Stimulated activated CD4-positive, alpha-beta T cell treated with anti-CD3 and anti-CD28 coated beads, Interleukin-15, amount 100 ng/mL, for 24 hours (primary cell): ENCODE data around the gene LRRC57.
"Not testable (repeated sequence)": the region's sequence is repeated elsewhere in the genome, so short reads cannot be mapped to it uniquely, and the experiment has no call there.

Experiments used
- DNase-seq: peaks from one replicate; pipeline ENCODE4 v3.0.0-alpha.2; 2020

Gene LRRC57

DNA sequence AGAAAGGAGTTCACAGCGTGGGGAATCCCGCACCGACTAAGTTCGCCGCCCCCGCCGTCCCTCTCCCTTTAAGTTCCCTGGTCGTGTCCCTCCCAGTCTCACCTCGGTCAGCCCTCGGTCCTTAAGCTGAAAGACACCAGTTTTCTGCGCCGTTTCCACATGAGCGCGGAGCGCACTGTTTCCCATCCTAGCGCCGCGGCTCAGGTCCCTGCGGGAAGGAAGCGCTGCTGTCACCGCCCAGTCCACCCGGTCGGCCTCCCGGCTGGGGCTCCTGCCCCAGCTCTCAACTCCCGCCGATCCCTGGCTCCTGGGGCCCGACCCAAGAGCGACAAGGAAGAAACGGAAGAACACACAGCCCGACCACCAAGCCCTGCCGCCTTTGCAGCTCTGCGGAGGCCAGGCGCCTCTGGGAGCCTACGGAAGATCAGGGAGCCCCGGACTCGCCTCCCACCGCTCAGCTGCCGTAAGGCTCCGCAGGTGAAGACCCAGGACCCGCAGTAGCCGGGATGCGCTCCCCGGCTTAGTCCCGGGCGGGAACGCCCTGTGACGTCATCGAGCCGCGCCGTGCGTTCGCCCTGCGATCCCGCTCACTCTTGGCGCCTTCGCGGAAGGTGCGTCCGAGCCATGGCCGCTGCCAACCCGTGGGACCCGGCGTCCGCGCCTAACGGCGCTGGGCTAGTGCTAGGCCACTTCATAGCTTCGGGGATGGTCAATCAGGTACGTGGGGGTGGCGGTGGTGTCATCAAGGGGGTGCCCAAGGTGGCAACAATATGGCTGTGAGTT lies at the start of gene LRRC57, which contains the start of gene HAUS2:
LRRC57 (minus strand) TSS at position 545 of the 783 bp plus-strand sequence; CDS start at position 186, 359 bp downstream.
HAUS2 (plus strand) TSS at position 590 of the 783 bp plus-strand sequence; CDS start at position 625, 35 bp downstream.
- peak; percentile 94 for DNase-seq

DNA sequence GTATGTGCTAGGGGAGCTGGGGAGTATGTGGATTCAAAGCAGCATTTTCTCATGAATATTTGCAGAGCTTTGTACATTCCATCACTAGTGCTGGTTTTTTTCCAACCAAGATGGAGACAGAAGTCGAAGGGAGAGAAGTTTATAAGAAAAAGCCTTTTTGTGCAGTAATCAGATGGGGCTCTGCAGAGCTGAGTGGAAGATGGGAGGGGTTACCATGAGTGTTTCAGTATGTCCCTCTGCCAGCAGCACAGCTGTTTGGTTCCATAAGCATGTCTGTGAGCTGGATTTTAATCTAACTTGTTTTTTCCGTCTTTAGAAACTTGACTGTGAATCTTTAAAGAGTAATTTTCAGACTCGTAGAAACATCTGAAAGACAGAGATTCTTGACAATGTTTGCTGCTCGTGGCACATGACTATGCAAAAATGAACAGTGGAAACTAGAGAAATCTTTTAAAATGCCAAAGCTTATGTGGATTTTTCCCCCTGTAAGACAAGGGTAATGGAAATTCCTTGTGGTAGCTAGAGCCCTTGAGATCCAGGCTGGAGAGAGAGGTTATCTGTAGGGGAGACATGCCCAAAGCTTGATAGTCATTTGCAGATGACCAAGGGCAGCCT lies 47.1 kb upstream of the LRRC57 start:
- no peak for DNase-seq

DNA sequence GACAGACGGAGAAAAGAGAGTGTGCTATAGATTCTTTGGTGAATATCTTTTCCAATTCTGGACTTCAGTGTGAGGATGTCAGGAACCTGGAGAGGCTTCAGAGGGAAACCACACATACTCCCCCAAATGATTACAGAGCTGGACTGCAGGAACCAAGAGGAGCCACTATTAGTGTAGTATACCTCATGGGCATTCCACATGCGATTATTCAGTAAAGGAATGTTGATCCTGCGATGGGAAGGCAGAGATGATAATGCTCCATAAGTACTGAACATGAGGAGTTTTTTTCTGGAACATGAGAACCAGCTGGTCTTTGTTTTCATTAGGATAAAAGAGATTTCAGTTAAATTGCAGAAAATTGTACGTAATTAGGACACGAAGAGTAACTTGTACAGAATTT lies 45.5 kb upstream of the LRRC57 start:
- no peak for DNase-seq

DNA sequence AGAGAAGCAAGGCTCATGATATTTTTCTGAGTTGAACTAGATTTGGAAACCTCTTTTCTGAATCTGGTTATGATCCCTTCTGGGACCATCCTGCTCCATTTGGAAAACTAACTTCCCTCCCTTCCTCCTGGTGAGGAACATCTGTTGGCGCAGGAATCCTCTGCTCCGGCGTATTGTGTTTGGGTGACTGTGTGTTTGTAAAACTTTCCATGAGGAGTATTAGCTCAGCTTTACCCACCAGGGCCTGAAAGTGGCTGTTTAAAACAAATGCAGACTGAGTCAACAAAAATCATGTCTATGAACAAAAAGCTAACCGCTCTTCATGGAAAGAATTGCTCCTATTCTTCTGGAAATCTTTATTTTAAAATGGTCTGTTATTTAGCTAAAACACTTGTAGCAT lies 44.5 kb upstream of the LRRC57 start:
- no peak for DNase-seq

DNA sequence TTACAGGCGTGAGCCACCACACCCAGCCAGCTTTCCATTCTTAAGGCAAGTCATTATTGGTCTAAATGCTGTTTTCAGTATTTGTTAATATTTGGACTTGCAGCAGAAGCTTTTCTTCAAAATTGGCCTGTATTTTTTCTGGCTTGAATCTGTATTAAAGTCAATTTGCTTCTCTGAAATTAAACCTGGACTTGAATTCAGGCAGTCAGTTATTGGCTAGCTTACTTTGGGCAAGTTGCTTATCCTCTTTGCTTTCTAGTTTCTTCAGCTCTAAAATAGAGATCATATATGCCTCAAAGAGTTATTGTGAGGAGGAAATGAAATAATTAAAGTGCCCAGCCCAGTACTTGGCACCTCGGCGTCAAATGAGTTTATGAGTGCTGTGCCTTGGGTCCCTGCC lies 44.1 kb upstream of the LRRC57 start:
- no peak for DNase-seq

DNA sequence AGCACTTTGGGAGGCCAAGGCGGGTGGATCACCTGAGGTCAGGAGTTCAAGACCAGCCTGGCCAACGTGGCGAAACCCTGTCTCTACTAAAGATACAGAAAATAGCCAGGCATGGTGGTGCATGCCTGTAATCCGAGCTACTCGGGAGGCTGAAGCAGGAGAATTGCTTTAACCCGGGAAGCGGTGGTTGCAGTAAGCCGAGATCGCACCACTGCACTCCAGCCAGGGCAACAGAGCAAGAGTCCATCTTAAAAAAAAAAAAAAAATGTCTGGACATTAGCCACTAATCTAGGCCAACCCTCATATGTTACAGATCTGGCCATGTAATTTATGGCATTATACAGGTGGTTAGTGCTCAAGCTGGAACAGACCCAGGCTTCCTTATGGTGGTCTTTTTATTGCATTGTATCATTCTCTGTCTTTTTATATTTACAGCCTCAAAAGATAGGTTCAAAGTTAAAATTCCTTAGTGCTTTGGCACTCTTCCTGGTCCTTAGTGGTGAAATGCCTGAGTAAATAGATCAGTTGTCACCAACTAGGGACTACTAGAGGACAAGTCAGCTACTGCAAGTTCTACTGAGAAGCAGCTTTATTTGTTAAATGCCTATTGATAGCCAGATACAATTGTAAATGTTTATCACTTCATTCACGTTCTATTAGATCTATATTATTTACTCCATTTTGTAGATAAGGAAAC lies 42.8 kb upstream of the LRRC57 start:
- DNase-seq: no peak

DNA sequence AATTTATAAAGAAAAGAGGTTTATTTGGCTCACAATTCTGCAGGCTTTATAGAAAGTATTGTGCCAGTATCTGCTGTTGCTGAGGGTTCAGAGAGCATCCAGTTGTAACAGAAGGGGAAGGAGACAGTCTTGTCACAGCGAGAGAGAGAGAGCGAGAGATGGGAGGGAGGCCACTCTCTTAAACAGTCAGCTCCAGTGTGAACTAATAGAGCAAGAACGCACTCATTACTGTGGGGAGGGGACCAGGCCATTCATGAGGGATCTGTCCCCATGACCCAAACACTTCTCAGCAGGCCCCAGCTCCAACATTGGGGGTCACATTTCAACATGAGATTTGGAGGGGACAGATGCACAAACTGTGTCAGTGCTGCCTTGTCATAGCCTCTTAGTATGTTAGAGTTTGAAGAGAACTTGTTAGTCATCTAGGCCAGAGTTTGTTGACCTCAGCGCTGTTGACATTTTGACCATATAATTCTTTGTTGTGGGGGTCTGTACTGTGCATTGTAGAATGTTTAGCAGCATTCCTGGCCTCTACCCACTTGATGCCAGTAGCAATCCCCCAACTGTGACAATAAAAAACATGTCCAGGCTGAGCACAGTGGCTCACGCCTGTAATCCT lies 42.1 kb upstream of the LRRC57 start:
- DNase-seq: no peak

DNA sequence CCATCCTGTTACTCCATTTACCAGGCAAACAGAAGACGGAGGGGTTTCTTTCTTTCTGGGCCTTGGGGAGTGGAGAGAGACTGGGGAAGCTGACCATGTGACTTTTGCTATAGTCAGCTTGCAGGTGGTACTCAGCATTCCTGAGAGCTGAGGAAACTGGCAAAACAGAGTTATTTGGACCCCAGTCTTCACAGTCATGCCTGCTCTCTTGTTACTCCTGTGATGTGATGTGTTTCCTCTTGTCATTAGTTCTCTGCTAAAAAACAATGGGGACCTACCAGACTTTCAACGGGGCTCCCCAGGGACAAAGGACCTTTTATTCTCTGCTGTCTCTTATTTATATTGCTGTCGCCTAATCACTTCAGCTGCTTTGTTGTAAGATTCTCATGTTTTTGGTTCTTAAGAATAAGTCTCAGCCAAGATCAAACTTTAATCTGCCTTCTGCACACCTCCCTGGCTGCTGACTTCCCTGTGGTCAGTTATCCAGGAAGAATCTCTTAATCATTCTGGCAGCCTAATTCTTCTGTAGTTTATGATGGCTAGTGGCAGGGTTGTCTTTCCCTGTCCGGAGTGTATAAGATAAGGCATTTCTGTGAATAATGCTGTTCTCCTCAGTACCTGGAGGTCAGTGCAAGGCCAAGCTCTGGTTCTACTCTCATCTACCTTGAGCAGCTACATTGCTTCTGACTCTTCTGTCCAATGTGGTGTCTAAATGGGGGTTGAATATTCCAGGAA lies 35.6 kb upstream of the LRRC57 start:
- no peak for DNase-seq

DNA sequence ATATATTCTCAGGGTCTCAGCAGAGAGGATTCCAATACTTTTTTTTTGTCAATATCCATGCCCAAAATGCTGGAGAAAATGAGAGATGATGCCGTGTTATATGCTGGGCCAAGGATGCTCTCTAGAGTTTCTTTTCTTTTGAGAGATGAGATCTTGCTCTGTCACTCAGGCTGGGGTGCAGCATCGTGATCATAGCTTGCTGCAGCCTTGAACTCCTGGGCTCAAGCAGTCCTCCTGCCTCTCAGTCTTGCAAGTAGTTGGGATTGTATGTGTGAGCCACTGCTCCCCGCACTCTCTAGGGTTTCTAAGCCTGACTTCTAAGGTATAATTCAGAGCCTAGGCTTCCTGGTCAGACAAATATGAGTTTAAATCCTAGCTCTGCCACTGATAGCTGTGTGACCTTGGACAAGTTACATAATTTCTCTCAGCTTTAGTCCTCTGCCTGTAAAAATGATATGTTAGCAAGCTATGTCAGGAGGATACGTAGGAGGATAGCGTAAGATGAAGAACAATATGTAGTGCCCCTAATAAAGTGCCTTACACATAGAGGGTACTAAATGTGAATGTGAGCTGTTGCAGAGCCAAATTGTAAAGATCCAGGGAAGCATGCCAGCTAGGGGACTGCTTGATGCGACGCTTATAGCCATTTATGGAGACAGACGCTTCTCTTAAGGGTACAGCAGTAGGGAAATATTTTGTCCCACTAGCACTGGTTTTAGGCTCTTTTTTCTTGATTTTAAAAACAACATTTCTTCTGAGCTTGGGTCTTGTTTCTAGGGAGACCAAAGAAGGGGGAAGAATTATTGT lies 34.2 kb upstream of the LRRC57 start:
- DNase-seq: no peak

DNA sequence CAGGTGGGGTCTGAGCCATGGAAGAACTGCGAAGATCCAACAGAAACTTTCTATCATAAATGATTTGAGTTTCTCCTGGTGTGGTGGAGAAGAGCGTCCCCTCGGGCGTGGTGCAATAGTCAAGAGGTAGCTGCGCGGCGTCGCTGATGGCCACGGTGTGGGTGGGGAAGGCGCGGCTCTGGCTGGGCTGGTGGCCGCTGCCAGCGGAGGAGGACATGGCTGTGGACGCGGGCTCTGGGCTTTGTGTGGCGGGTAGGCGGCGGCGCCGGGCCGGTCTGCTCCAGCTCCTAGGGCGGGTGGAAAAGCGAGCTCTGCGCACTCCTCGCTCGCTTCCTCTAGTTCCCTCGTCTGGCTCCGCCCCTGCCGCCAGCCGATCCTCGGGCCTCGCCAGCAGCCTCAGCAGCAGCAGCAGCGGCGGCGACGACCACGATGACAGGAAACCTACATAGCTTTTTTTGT lies 32.7 kb upstream of the LRRC57 start:
- peak; percentile 87 for DNase-seq

DNA sequence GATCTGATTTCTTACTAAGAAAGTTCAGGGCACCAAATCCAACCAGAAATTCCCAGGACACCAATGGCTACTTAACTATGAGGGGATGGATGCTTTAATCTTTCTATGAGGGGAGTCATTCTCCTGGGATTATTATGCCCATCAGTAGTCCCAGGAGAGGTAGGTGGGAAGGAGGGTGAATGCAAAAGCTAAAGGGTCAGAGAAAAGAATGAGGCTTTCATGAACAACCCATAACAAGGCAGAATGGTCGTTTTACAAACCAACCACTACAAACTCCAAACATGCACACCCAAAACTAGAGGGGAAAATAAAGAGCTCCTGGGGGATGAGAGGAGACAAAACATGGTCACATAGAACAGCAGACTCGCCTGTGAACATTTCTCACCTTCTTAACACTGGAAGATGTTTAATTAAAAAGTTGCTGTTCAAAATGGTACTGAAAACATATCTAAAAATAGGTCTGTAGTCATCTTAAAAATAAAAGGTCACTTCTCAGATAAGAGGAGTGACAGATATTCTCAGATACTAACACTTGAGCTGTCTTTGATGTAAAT lies 30.5 kb upstream of the LRRC57 start:
- no peak for DNase-seq

DNA sequence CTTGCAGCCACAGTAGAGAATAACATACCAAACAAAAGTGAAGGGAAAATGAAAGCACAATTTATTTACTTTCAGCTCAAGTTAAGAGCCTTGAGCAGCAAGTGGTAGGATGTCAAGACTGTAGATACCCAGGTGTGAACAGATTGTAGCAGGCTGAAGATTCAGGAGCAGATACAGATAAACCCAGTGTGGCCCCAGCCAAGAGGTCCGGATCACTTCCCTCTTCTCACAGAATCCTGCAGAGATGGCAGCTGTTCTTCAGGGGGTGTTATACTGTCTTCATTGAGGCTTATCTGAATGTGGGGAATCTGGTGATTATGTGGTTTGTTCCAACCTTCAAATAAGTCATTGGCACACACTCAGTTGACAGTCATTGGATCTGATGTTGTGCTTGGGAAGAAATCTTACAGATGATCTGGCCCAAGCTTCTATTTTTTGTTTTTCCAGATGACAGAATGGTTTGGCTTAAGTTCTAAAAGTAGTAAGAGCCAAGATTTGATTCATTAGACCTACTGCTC lies 29.0 kb upstream of the LRRC57 start:
- no peak for DNase-seq

DNA sequence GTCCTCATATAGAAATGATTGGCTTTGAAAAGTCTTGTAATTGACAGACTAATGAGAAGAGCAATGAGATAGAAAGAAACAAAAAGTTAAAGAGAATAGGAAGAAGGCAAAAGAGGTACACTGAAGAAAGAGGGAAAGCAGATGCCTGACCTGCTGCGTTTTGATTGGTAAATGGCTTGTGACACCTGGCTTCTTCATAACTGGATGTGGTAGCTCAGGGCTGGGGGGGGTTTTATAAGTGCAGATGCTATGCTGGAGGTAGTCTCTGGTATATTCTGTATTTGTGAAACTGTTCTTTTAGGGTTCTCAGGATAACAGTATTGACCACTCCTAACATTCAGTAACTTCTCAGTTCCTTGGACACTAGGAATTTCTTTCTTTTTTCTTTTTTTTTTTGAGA lies 28.2 kb upstream of the LRRC57 start:
- DNase-seq: no peak

DNA sequence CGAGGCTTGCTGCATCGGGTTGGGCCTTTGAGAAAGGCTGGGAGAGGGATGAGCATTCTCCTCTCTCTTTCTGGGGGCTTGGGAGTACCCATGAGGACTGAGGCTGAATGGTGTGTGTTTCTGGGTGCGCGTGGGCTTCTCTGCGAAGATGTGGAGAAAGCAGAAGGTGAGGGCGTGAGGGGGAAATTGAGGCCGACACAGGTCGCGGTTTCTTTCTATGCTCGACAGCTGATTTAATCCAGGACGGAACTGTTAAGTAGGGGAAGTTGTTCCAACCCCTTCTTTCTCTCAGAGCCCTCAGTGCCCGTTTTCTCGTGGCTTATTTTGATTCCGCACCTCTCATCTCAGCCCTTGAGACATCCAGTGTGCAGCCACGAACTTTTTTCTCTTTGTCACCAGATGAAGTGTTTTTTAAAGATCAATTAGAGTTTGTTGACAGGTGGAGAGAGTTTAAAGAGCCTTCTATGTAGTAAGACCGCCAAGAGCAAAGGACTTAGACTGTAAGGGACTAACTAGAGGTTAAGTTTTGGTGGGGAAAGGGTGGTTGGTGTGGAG lies 27.5 kb upstream of the LRRC57 start:
- no peak for DNase-seq

DNA sequence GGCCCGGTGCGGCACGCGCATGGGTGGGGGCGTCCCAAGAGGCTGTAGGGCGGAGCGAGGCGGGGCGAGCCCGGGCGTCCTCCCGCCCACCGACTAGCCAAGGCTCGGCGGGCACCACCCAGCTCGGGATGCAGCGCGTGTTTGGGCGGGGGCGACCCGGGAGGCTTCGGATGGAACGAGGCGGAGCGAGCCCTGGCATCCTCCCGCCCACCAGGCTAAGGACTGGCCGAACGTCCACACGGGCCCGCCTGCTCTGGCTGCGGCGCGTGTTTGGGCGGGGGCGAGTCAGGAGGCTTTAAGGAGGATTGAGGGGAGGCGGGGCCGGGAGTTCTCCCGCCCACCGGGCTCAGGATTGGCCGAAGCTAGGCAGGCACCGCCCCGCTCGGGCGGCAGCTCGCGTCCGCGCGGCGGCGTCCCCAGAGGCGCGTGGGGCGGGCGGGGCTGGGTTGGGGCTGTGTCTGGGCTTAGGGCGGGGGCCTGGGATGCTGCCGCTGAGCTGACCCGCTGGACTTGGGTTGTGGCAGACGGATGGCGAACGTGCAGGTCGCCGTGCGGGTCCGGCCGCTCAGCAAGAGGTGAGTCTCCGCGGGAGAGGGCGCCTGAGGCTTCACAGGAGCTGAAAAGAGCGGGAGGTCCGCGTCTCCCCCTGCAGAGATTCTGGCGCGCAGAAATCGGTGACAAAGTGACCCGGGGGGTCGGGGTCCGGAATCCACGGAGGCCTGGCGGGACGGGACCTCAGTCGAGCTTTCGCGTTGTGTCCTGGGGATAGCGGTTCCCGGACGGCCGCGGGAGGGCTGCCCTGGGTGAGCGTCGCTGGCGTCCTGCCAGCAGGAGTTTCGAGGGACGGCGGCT lies 26.8 kb upstream of the LRRC57 start, which contains the start of gene STARD9:
STARD9 (plus strand) TSS at position 419 of the 852 bp plus-strand sequence; CDS start at position 529, 110 bp downstream.
- peak; percentile 97 for DNase-seq

DNA sequence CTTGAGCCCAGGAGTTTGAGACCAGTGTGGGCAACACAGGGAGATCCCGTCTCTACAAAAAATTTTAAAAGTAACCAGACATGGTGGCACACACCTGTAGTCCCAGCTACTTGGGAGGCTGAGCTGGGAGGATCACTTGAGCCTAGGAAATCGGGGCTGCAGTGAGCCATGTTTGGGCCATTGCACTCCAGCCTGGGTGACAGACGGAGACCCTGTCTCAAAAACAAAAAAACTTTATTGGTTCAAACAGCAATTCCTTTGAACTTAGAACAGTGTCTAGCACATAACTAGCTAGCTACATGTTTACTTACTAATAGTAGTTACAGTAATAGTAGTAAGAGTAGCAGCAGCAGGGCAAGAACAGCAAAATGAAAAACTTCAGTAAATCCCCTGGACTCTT lies 10.1 kb upstream of the LRRC57 start:
- DNase-seq: no peak

DNA sequence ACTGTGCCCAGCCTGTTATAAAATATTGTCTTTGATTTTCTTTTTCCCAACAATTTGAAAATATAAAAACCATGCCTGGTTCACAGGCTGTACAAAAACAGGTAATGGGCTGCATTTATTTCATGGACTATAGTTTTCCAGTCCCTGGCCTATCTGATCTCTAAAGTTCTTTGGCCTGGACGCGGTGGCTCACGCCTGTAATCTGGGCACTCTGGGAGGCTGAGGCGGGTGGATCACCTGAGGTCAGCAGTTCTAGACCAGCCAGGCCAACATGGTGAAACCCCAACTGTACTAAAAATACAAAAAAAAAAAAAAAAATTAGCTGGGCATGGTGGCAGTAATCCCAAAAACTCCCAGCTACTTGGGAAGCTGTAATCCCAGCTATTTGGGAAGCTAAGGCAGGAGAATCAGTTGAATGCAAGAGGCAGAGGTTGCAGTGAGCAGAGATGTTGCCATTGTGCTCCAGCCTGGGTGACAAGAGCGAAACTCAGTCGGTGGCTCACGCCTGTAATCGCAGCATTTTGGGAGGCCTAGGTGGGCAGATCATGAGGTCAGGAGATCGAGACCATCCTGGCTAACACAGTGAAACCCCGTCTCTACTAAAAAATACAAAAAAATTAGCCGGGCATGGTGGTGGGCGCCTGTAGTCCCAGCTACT lies 8.1 kb upstream of the LRRC57 start:
- not testable (repeated sequence) for DNase-seq

DNA sequence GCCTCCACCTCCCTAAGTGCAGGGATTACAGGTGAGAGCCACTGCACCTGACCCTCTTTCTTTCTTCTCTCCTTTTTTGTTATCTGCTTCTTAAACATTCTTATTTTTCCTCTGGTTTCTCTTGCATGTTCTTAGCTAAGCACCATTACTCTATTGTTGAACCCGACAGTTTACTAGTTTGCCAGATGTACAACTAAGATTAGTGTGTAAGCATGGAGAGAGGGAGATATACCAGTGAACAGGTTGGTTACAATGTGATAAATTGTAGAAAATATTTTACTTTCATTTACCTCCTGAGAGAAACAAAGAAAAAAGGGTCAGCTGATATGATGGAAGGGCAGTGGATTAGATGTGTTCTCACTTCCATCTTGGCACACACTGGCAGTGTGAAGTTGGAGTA lies 5.0 kb upstream of the LRRC57 start:
- no peak for DNase-seq
